ENCODE data around the gene ANKRD13C.
A peak's percentile ranks its signal among the peaks of the same experiment; 100 is the strongest.
"Not testable (repeated sequence)": the region's sequence is repeated elsewhere in the genome, so short reads cannot be mapped to it uniquely, and the experiment has no call there.

ANKRD13C gene

DNA sequence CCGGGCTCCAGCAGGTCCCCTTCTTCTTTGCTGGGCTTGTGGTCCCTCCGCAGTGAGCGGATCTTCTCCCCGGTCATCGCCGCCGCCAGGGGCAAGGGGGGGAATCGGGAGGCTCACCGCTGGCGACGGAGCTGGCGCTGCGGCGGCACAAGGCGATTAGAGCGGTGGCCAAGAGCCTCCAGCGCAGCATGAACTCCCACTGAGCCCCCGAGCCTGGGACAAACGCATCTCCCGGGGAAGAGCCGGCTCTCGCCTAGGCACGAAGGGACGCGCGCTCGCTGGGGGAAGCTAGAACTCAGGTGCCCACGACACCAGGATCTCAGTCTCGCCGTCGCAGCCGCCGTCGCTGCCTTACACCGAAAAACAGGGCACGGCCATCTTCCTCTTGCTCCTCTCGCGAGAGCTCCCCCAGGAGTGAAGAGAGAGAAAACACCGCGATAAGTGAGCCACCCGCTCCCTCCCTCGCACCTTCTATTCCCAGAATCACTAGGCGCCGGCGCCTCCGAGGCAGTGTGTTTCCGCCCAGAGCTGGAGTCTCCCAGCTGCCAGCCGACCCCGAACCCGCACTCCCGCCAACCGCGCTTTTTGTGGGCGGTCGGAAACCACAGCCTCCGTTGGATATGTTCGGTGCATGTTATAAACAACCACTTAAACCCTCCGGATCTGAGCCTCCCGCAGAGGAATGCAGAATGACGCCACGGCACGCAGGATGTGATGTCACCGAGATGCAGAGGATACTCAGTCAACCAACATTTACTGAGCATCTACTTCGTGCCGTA lies at the start of gene ANKRD13C:
Gene ANKRD13C, minus strand, starts transcription at position 391 of the 779 bp plus-strand sequence. Its CDS starts 314 bp downstream, at position 77.
- DNase-seq (ENCODE audit: low read depth in 1 of 2, low spot score in 1 of 2), result peak; percentile 80 to 86

GRCh38 chr1:70403759-70404158 lies 49.2 kb upstream of the ANKRD13C start:
- no peak for DNase-seq (ENCODE audit: low read depth in 1 of 2, low spot score in 1 of 2)

DNA sequence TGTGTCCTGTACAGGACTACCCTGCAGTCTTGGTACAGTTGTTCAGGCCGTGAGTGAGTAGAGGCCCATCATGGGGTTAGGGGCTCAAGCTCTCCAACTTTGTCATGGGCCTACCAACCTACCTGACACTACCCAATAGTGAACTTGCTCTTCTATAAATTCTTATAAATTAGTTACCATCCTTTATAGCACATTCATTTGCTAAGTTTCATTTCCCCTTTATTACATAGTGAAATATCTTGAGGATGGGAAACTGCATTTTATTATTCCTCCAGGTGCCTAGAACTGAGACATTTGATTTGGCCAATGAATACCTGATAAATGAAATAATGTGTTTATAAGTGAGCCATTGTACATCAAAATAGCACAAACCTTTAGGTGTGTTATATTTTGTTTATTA lies 47.5 kb upstream of the ANKRD13C start:
- no peak for DNase-seq (ENCODE audit: low read depth in 1 of 2, low spot score in 1 of 2)

DNA sequence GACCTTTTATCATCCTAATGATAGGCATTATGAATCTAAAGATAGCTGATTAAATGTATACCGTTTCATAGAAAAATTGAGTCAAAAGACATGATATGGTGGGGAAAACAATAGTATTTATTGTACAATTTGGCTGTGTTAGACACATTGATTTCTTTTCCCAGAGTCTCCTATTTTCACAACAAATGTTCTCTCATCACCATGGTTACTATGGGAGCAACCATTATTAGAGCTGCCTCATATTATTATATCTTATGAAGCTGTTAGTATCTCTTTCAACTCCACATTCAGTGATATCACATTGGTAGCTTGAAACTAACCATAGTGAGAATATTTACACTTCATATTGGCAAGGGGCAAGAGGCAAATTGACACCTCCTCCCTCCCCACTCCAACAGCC lies 45.8 kb upstream of the ANKRD13C start:
- no peak for DNase-seq (ENCODE audit: low read depth in 1 of 2, low spot score in 1 of 2)

DNA sequence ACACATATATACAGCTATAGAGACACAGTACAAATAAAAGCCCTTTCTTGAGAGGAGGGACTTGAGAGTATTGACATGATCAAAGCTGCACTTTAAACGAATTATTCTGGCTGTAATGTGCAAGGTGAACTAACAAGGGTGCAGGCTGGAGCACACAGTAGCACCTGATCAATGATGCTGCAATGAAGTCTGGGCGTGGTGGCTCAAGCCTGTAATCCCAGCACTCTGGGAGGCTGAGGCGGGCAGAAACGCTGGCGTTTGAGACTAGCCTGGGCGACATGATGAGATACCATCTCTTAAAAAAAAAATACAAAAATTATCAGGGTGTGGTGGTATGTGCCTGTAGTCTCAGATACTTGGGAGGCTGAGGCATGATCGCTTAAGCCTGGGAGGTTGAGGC lies 42.5 kb upstream of the ANKRD13C start:
- no peak for DNase-seq (ENCODE audit: low read depth in 1 of 2, low spot score in 1 of 2)

DNA sequence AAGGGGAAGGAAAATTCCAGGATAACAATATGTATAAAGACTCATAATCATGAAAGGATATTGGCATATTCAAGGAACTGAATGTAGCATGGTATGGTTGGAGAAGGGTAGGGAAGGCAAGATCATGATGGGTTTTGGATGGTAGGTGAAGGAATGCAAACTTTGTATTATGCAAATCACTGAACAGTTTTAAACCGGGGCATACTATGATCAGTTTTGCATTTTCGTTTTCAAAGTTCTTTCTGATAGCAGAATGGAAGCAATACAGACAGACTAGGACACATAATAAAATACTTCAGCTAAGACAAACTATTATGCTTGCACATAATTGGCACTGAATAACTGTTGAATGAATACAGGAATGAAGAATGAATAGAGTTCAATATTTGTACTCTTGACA lies 42.1 kb upstream of the ANKRD13C start:
- DNase-seq (ENCODE audit: low read depth in 1 of 2, low spot score in 1 of 2), result no peak

- DNase-seq (ENCODE audit: low read depth in 1 of 2, low spot score in 1 of 2), result no peak
Measured at GRCh38 chr1:70392626-70393025, 38.1 kb upstream of the ANKRD13C start.

GRCh38 chr1:70387507-70387906 lies 33.0 kb upstream of the ANKRD13C start:
- DNase-seq (ENCODE audit: low read depth in 1 of 2, low spot score in 1 of 2), result no peak

GRCh38 chr1:70386121-70386520 lies 31.6 kb upstream of the ANKRD13C start:
- no peak for DNase-seq (ENCODE audit: low read depth in 1 of 2, low spot score in 1 of 2)

DNA sequence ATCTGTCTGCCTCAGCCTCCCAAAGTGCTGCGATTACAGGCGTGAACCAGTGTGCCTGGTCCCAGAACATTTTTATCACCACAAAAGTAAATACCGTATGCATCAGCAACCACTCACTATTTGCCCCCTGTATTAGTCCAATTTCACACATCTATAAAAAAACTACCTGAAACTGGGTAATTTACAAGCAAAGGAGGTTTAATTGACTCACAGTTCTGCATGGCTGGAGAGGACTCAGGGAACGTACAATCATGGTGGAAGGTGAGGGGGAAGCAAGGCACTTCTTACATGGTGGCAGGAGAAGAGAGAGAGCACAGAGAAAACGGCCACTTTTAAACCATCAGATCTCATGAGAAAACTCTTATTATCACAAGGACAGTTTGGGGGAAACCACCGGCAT lies 31.0 kb upstream of the ANKRD13C start:
- no peak for DNase-seq (ENCODE audit: low read depth in 1 of 2, low spot score in 1 of 2)

GRCh38 chr1:70384542-70384941 lies 30.0 kb upstream of the ANKRD13C start:
- DNase-seq (ENCODE audit: low read depth in 1 of 2, low spot score in 1 of 2), result no peak

DNA sequence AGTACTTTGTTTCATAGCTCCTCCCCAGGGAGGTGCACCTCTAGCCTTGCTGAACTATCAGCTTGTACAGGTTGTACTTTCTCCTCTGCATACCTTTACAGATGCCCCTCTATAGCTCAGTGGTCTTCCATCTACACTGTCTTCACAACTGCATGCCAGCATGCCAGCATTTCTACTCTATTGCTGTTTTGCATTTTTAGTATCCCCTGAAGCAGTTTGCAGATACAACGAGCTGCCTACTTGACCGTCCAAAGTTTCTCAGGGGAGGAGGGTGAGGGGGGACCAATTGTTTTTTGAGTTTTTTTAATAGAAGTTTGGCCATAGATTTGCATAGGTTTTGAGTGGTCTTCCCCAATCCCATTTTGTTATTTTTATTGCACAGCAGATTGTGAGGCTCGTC lies 29.0 kb upstream of the ANKRD13C start:
- DNase-seq (ENCODE audit: low read depth in 1 of 2, low spot score in 1 of 2), result no peak

DNA sequence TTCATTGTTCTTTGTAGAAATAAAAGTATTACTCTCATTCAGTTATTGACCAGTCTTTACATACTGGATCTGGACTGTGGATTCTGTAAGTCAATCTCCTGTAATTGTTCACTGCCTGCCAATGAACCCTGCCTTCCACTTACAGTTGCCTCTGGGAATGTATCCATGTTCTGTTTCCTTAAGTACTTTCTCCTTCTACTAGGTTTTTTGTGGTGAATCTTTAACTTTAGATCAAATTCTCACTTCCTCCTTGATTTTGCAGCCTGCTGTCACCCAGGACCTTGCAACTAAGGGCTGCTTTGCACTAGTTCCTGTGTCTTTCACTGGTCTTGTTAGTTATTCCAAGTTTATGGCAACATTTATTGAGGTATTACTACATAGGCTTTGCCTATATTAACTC lies 28.2 kb upstream of the ANKRD13C start:
- DNase-seq (ENCODE audit: low read depth in 1 of 2, low spot score in 1 of 2), result no peak

DNA sequence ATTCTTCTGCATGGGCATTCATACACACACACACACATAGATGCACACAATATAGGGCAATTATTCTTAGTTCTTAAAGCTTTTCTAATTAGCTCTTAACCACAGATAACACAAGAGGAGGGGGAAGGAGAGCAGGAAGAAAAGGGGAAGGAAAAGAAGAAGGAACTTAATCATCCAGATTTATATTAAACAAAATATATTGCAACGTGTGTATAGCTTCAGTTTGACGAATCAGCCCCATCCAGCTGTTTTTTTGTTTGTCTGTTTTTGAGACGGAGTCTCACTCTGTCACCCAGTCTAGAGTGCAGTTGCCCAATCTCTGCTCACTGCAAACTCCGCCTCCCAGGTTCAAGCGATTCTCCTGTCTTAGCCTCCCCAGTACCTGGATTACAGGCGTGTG lies 21.7 kb upstream of the ANKRD13C start:
- no peak for DNase-seq (ENCODE audit: low read depth in 1 of 2, low spot score in 1 of 2)

DNA sequence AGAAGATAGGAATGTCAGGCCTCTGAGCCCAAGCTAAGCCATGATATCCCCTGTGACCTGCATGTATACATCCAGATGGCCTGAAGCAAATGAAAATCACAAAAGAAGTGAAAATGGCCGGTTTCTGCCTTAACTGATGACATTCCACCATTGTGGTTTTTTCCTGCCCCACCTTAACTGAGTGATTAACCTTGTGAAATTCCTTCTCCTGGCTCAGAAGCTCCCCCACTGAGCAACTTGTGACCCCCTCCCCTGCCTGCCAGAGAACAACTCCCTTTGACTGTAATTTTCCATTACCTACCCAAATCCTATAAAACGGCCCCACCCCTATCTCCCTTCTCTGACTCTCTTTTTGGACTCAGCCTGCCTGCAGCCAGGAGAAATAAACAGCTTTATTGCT lies 19.1 kb upstream of the ANKRD13C start:
- DNase-seq (ENCODE audit: low read depth in 1 of 2, low spot score in 1 of 2), result not testable (repeated sequence)

GRCh38 chr1:70372426-70372825 lies 17.9 kb upstream of the ANKRD13C start:
- no peak for DNase-seq (ENCODE audit: low read depth in 1 of 2, low spot score in 1 of 2)

DNA sequence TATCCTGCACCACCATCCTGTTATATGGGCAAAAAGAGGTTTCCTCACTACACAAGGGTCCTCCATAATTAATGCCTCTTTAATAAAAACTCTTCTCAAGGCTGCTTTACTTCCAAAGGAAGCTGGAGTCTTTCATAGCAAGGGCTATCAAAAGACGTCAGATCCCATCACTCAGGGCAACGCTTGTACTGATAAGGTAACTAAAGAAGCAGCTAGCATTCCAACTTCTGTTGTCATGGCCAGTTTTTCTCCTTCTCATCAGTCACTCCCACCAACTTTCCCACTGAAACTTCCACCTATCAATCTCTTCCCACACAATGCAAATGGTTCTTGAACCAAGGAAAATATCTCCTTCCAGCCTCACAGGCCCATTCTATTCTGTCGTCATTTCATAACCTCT lies 17.1 kb upstream of the ANKRD13C start:
- not testable (repeated sequence) for DNase-seq (ENCODE audit: low read depth in 1 of 2, low spot score in 1 of 2)

- DNase-seq (ENCODE audit: low read depth in 1 of 2, low spot score in 1 of 2), result not testable (repeated sequence)
Measured at GRCh38 chr1:70367397-70367796, 12.9 kb upstream of the ANKRD13C start.

- DNase-seq (ENCODE audit: low read depth in 1 of 2, low spot score in 1 of 2), result not testable (repeated sequence)
Measured at GRCh38 chr1:70366997-70367396, 12.5 kb upstream of the ANKRD13C start.

DNA sequence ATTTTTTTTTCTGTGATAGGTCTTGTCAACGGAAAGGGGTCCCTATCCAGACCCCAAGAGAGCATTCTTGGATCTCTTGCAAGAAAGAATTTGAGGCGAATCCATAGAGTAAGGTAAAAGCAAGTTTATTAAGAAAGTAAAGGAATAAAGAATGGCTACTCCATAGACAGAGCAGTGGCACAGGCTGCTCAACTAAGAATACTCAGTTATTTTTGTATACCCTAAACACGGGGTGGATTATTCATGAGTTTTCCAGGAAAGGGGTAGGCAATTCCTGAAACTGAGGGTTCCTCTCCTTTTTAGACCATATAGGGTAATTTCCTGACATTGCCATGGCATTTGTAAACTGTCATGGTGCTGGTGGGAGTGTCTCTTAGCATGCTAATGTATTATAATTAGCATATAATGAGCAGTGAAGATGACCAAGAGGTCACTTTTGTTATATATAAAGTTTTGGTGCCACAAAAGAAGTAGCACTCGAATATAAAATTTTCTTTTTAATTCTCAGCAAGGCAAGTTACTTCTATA lies 12.0 kb upstream of the ANKRD13C start:
- DNase-seq (ENCODE audit: low read depth in 1 of 2, low spot score in 1 of 2), result not testable (repeated sequence)

DNA sequence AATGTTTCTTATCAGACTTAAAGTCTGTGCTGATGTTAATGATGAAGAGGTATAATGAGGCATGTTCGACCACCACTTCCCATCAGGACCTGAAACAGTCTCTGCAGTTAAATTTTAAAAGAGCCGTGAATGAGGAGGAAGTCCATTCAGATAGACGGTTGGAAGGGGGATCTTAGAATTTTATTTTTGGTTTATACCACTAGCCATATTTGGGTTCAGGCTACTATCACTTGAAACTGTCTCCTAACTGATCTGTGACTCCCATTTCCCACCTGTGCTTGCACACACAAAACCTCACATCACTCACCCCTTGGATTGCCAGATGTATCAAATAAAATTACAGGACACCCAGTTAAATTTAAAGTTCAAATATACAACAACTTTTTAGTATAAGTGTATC lies 9.9 kb upstream of the ANKRD13C start:
- DNase-seq (ENCODE audit: low read depth in 1 of 2, low spot score in 1 of 2), result no peak

DNA sequence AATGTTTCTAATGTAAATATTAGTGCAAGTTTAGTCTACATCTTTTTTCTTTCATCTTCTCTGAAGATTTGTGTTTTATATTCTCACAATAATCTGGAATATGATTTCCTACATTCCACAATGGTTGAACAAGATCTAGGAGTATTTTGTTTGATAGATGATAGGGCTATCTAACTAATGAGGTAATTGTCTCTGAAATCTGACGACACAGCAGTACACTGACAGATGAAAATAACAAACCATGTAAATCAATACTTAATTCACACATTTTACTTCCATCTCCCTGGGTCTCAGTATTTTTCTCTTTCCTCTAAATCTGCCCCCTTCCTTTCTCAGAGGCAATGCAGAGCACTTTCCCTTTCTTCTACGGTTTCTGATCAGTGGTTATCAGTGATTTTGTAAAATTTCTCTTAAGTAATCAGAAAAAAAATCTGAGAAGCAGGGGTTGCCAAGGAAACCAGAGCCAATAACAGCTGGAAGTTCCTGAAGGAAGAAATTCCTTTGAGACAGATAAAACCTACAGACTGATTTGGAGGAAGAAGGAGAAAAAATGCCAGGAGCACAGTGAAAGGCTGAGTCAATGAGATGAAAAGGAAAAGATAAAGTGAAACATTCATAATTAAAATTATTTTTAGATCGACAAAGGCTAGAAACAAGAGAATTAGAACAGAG lies 7.3 kb upstream of the ANKRD13C start:
- DNase-seq (ENCODE audit: low read depth in 1 of 2, low spot score in 1 of 2), result no peak

All from activated CD4-positive, alpha-beta T cell treated with anti-CD3 and anti-CD28 coated beads, Interleukin-2, amount 50 U/mL, for 24 hours (primary cell).